Renal pelvis (tissue), 4 donors: Measurements from ENCODE around the gene OR4F15. TPM values are rescaled to one million over a fixed set of nuclear protein-coding genes. Genes with fewer than 3 reads are reported as not detected.
A peak's percentile ranks its signal among the peaks of the same experiment; 100 is the strongest.

Source experiments
- DNase-seq: peaks from one replicate; pipeline ENCODE4 v3.0.0-alpha.2; 2013
- polyA plus RNA-seq, 3 donors: library from polyadenylated mRNA; unstranded; fragments of 120-200 nt; gene quantifications; one replicate each; pipeline ENCODE4 v1.2.1, GENCODE V29; 2013; ENCODE audit not compliant: insufficient read length in 3 of 3

The OR4F15 gene
- polyA plus RNA-seq, 3 donors: 0.04 TPM; not detected in 2

GRCh38 chr15:101803676-101804075, 8.3 kb upstream of the OR4F15 start:
- DNase-seq: no peak

GRCh38 chr15:101804375-101804774, 7.6 kb upstream of the OR4F15 start:
- no peak for DNase-seq

GRCh38 chr15:101804941-101805340, 7.1 kb upstream of the OR4F15 start:
- no peak for DNase-seq

GRCh38 chr15:101805605-101806345, 6.2 kb upstream of the OR4F15 start:
- no peak for DNase-seq

- no peak for DNase-seq
Observed at GRCh38 chr15:101807345-101807945, 4.6 kb upstream of the OR4F15 start.

GRCh38 chr15:101808201-101808600, 3.8 kb upstream of the OR4F15 start:
- no peak for DNase-seq

- DNase-seq: no peak
Observed at GRCh38 chr15:101810456-101810855, 1.5 kb upstream of the OR4F15 start.

GRCh38 chr15:101810876-101811275, 1.1 kb upstream of the OR4F15 start:
- peak; percentile 10 for DNase-seq

GRCh38 chr15:101813803-101814534, 2.0 kb downstream of the OR4F15 start:
- no peak for DNase-seq

GRCh38 chr15:101820781-101821180, 8.8 kb downstream of the OR4F15 start:
- DNase-seq: no peak

- no peak for DNase-seq
Observed at GRCh38 chr15:101827257-101827656, 15.3 kb downstream of the OR4F15 start.

GRCh38 chr15:101828774-101829173, 16.8 kb downstream of the OR4F15 start:
- no peak for DNase-seq

GRCh38 chr15:101841656-101842055, 29.7 kb downstream of the OR4F15 start:
- DNase-seq: no peak

GRCh38 chr15:101844916-101845315, 32.9 kb downstream of the OR4F15 start:
- no peak for DNase-seq

- no peak for DNase-seq
Observed at GRCh38 chr15:101852356-101852755, 40.4 kb downstream of the OR4F15 start.

Other genes starting within 250 kb of the OR4F15 start
- 10 to 100 TPM; 57.6 to 62.4 (median 60.4) TPM for gene TM2D3, start 159.8 kb upstream of the OR4F15 start, polyA plus RNA-seq
- 10 to 100 TPM; 19.4 to 23.1 (median 20.3) TPM for gene TARS3, start 87.7 kb upstream of the OR4F15 start, polyA plus RNA-seq
- not detected for gene OR4F6, start 8.7 kb upstream of the OR4F15 start, polyA plus RNA-seq